Muscle layer of duodenum (tissue), 2 donors: Measurements from ENCODE around the gene AR.

Experiments used
- H3K27ac ChIP-seq: one replicate; pipeline ENCODE4 v1.7.0; 2013; ENCODE audit warnings: mild to moderate bottlenecking, low read length
- H3K27me3 ChIP-seq: one replicate; pipeline ENCODE4 v1.7.0; 2013; ENCODE audit warnings: low read depth, mild to moderate bottlenecking, control low read depth, low read length
- H3K36me3 ChIP-seq, 2 donors: one replicate each; pipeline ENCODE4 v1.7.0; 2013; ENCODE audit warnings: low read length in 2 of 2, control low read depth in 1 of 2, mild to moderate bottlenecking in 1 of 2; ENCODE audit not compliant: insufficient read depth in 2 of 2, control insufficient read depth in 1 of 2
- H3K4me1 ChIP-seq, 2 donors: one replicate each; pipeline ENCODE4 v1.7.0; 2013; ENCODE audit warnings: low read length in 2 of 2, mild to moderate bottlenecking in 2 of 2, control low read depth in 1 of 2, moderate library complexity in 1 of 2; ENCODE audit not compliant: insufficient read depth in 2 of 2, control insufficient read depth in 1 of 2
- H3K4me3 ChIP-seq, 2 donors: one replicate each; pipeline ENCODE4 v1.7.0; 2013; ENCODE audit warnings: low read length in 2 of 2, low read depth in 1 of 2, mild to moderate bottlenecking in 1 of 2
- H3K9me3 ChIP-seq, 2 donors: one replicate each; pipeline ENCODE4 v1.7.0; 2013; ENCODE audit warnings: low read length in 2 of 2, control low read depth in 1 of 2, mild to moderate bottlenecking in 1 of 2; ENCODE audit not compliant: control insufficient read depth in 1 of 2
- donor health status: healthy.

AR gene

GRCh38 chrX:67732864-67733263 lies 189.0 kb downstream of the AR start:
- no peak overlapping the region for H3K27ac ChIP-seq
- no peaks in the 10 kb centered on the region for H3K9me3 ChIP-seq
- H3K36me3 ChIP-seq: no peaks in the 10 kb centered on the region
- H3K4me3 ChIP-seq: no peak overlapping the region
- no peaks in the 10 kb centered on the region for H3K4me1 ChIP-seq
- H3K27me3 ChIP-seq: no peaks in the 10 kb centered on the region

GRCh38 chrX:67734111-67734753 lies 190.4 kb downstream of the AR start:
- H3K9me3 ChIP-seq: no peaks in the 10 kb centered on the region
- H3K27ac ChIP-seq: no peak overlapping the region
- H3K4me1 ChIP-seq: no peaks in the 10 kb centered on the region
- H3K27me3 ChIP-seq: no peaks in the 10 kb centered on the region
- H3K36me3 ChIP-seq: no peaks in the 10 kb centered on the region
- H3K4me3 ChIP-seq: no peak overlapping the region

DNA sequence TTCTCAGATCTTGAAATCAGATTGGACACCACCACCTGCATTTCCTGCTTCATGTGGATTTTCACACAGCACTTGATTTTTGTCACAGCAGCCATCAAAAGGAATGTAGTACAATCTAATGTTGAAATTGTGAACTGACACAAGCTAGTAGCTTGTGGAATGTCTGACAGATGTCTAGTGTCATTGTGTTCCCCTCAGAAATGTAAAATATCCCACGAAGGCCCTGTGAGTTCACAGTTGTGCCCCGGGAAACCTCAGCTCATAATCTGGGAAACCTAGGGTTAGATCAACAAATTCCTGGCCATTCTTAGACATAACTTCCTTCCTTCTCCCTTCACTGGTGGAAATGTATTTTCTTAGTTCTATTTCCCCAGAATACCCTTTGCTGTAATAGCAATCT lies 205.7 kb downstream of the AR start:
- no peaks in the 10 kb centered on the region for H3K27me3 ChIP-seq
- no peak overlapping the region for H3K27ac ChIP-seq
- H3K4me1 ChIP-seq: no peaks in the 10 kb centered on the region
- H3K9me3 ChIP-seq: no peaks in the 10 kb centered on the region
- H3K36me3 ChIP-seq: no peaks in the 10 kb centered on the region
- no peak overlapping the region for H3K4me3 ChIP-seq

DNA sequence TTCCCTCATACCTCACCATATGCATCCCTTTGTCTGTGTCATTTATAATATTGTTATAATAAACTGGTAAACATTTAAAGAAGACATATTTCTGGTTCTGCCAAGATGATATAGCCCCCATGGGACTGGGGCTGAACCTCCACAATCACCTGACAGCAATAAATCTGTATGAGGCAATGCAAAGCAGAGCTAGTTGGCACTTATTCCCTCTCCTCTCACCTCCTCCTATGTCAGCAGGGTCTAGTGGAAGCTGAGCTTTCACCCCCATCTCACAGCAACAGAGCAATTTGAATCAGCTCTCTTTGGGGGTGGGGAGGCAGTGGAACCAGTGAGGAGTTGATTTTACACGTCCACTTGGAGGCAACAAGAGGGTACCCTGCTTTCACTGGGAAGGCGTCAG lies 206.9 kb downstream of the AR start:
- no peaks in the 10 kb centered on the region for H3K27me3 ChIP-seq
- no peak overlapping the region for H3K4me3 ChIP-seq
- no peak overlapping the region for H3K27ac ChIP-seq
- no peaks in the 10 kb centered on the region for H3K4me1 ChIP-seq
- H3K36me3 ChIP-seq: no peaks in the 10 kb centered on the region
- no peaks in the 10 kb centered on the region for H3K9me3 ChIP-seq

DNA sequence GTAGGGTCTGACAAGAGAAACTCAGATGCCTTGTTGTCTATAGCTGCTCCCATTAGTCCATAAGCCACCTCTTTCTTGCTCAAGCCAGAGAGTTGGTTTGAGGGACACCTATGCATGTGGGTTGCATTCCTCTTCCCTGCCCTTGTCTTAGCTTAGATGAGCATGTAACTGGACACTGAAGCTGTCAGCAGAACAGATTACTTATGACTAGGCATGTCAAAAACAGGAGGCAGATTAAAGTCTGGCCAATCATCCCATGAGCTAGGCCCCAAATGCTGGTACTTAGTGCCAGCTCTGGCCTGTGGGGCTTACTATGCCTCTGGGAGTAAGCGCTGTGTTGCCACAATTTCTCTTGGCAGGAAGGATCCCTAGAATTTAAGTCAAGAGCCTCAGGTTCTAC lies 215.2 kb downstream of the AR start:
- no peaks in the 10 kb centered on the region for H3K36me3 ChIP-seq
- no peaks in the 10 kb centered on the region for H3K9me3 ChIP-seq
- no peaks in the 10 kb centered on the region for H3K27me3 ChIP-seq
- no peaks in the 10 kb centered on the region for H3K4me1 ChIP-seq
- H3K27ac ChIP-seq: no peak overlapping the region
- H3K4me3 ChIP-seq: no peak overlapping the region

- Histone ChIP-seq H3K36me3 (no peaks in the 10 kb centered on the region), H3K4me1 (peaks cover 0 to 4% of the 10 kb centered on the region in 2 donors), H3K9me3 (no peaks in the 10 kb centered on the region), H3K27me3 (no peaks in the 10 kb centered on the region), H3K4me3 (no peak overlapping the region), H3K27ac (no peak overlapping the region)
Observed at GRCh38 chrX:67777148-67777547, 233.3 kb downstream of the AR start.

DNA sequence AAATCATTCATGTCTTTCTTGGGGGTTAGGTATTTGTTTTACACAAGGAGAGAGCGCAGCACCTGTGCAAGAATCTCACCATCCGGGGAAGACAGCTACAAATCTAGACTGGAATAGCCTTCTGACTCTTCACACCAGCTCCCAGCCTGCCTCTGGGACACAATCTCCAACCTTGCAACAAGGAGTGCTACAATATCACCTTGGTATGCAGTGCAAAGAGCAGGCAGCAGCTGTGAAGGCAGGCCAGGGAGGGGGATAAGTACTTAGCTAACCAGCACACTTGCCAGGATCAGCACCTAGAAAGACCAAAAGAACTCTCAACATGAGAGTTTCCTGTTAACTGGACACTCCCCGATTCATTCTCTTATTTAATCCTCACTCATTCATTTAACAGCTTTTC lies 235.3 kb downstream of the AR start:
- no peaks in the 10 kb centered on the region for H3K27me3 ChIP-seq
- H3K27ac ChIP-seq: no peak overlapping the region
- H3K4me1 ChIP-seq: peaks cover 0 to 4% of the 10 kb centered on the region in 2 donors
- no peaks in the 10 kb centered on the region for H3K36me3 ChIP-seq
- no peaks in the 10 kb centered on the region for H3K9me3 ChIP-seq
- no peak overlapping the region for H3K4me3 ChIP-seq
